HFF-Myc (cell line): ENCODE measurements around the gene STOML2.

Experiments used
- DNase-seq: peaks from one replicate; pipeline ENCODE4 v3.0.0-alpha.2; 2011; ENCODE audit warnings: low read depth; ENCODE audit errors: extremely low read depth
- H3K4me3 ChIP-seq: replicated peaks from 2 replicates; pipeline ENCODE4 v1.5.1; 2011; ENCODE audit warnings: low read depth, mild to moderate bottlenecking, control low read depth, low read length
- TF ChIP-seq, protein P1 (sequence below): IDR thresholded peaks from 2 replicates; pipeline ENCODE4 v1.5.1; 2012; ENCODE audit warnings: mild to moderate bottlenecking, low read depth, low read length, control low read depth; ENCODE audit errors: missing control alignments

Gene STOML2

DNA sequence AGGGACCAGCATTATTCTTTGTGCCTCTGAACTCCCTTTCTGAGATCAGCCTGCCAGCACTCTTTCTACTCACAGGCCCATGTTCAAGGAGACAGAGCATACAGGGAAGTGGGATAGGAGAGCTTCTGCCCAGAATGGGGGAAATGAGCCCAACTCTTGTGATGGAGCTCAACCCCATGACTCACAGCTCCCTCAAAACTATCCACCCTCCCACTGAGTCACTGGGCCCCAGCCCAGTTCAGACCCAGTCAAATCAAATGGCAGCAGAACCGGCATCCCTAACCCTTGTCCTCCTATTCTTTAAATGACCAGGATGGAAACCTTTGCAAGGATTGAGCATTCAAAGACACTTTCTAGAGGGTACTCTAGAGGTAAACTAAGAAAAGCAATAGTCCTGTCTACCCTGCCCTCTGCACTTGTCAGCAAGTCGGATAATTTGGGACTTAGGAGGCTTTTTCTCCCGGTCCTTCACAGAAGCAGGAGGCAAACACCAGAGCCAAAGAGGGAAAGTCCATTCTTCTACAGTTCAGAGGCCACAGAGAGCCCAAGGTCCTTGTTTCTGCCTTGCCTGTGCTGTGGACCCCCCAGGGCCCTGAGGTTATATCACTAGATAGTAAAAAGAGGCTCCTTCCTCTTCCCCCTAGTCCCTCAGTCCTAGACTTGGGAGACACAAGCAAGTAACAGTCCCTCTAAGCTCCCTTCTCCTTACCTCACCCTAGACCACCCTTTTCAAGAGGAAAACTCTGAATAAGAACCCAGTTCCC, 9.5 kb upstream of the STOML2 start:
- no peak for DNase-seq
- H3K4me3 ChIP-seq, result no peak overlapping the region; the same call in 1 of the 2 replicates
- TF ChIP-seq, protein P1, sequence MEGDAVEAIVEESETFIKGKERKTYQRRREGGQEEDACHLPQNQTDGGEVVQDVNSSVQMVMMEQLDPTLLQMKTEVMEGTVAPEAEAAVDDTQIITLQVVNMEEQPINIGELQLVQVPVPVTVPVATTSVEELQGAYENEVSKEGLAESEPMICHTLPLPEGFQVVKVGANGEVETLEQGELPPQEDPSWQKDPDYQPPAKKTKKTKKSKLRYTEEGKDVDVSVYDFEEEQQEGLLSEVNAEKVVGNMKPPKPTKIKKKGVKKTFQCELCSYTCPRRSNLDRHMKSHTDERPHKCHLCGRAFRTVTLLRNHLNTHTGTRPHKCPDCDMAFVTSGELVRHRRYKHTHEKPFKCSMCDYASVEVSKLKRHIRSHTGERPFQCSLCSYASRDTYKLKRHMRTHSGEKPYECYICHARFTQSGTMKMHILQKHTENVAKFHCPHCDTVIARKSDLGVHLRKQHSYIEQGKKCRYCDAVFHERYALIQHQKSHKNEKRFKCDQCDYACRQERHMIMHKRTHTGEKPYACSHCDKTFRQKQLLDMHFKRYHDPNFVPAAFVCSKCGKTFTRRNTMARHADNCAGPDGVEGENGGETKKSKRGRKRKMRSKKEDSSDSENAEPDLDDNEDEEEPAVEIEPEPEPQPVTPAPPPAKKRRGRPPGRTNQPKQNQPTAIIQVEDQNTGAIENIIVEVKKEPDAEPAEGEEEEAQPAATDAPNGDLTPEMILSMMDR, result no peak

DNA sequence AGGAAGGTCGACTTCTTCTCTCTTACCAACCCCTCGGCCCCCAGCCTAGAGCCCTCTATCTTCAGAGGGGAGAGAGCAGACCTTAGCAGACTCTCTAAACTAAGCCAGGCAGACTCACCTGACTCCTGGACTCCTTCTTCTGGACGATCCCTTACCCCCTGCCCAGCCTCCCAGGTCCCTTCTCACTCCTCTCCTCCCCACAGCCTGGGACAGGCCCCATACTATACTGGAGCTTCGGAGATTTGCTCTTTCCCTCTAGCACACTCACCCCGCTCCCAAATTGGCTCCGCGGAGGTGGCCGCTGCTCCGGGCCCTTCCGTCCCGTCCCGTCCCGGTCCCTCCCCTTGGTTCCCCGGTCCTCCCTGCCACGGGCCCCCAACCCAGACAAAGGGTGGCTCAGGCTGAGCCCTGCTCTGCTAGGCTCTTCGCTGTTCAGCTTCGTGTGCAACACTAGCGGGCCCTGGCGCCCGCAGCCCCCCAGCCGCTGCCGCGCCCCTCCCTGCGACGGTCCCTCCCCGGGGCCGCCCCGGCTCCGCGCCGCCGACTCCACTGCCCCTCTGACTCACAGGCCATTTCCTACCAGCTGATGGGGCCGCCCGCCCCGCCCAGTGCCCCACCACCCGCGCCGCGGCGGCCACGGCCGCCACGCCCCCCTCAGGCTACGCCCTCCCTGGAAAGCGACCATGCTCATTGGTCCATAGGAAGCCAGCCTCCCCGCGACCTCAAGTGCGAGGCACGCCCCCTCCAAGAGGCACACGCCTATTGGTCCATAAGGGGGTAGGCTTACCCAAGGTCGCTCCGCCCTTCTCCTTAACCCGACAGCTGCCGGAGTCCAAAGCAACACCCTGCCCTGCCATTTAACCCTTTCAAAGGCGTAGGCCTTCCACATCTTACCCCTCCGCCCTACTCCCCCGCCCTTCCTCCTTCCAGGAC, 8.3 kb upstream of the STOML2 start:
- TF ChIP-seq, protein P1, result no peak
- peak; percentile 97 for DNase-seq
- peak overlapping the region; percentile 61 for H3K4me3 ChIP-seq

DNA sequence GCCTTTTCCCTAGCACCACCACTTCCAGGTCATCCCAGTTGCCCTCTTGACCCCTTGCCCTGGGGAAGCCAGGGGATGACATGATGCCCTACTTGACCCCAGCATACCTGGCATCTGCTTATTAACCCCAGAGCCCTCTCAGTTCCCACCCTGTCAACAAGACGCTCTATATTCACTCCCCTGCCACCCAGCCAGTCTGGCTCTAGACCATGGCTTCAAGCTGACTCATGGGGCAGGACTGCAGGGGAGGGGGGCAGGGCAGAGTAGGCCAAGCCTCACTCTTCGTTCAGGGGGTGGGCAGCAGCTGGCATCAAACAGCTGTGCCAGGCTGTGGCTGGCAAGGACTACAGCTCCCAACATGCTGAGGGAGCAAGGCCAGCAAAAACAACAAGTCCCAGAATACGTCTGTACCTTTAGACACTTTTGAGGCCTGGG, 7.4 kb upstream of the STOML2 start:
- DNase-seq, result no peak
- peak overlapping the region; percentile 61 for H3K4me3 ChIP-seq
- TF ChIP-seq, protein P1, result no peak

DNA sequence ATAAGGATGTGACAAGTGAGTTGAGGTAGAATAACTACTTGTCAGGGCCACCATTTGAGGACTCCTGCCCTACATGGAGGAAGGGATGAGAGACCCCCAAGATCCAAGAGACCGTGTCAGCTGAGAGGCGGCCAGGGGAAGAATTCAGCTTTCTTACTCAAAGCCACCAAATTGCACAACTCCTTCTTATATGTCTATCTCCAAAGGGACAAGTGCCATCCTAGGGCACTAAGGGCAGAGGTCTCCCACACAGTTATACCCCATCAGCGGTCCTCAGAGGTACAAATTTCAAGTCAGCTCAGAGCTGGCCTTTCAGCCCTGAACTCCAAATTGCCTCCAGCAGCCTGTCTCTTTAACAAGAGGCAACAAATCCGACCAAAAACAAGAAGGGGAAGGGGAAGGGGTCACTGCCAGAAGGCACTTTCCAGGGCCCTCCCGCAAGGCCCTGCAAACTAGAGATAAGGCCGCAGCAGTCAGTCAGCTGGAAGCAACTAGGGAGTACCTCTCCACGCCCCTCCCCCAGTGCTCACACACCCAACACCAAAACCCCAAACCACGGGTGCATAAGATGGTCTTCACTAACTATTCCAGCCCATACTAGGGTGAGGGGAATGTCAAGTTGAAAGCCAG, 6.1 kb upstream of the STOML2 start:
- DNase-seq, result no peak
- no peak overlapping the region for H3K4me3 ChIP-seq
- TF ChIP-seq, protein P1, result no peak

DNA sequence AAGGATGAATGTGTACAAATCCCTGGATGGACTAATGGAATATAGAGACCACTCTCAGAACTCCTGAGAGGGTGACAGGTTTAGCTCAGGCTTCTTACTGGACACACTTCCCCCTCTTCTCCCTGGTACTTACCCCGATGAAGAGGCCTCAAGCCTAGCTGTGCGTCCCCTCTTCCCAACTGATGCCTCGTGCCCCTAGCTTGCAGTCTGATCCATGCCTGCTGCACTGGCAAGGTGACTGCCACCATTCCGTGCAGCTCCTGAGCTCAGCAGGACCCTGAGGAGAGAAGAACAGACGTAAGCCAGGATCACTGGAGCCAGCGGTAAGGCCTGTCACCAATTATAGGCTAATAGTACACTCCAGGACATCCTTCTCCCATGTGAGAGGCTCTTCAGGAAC, 5.5 kb upstream of the STOML2 start:
- TF ChIP-seq, protein P1, result no peak
- H3K4me3 ChIP-seq, result no peak overlapping the region
- DNase-seq, result no peak

DNA sequence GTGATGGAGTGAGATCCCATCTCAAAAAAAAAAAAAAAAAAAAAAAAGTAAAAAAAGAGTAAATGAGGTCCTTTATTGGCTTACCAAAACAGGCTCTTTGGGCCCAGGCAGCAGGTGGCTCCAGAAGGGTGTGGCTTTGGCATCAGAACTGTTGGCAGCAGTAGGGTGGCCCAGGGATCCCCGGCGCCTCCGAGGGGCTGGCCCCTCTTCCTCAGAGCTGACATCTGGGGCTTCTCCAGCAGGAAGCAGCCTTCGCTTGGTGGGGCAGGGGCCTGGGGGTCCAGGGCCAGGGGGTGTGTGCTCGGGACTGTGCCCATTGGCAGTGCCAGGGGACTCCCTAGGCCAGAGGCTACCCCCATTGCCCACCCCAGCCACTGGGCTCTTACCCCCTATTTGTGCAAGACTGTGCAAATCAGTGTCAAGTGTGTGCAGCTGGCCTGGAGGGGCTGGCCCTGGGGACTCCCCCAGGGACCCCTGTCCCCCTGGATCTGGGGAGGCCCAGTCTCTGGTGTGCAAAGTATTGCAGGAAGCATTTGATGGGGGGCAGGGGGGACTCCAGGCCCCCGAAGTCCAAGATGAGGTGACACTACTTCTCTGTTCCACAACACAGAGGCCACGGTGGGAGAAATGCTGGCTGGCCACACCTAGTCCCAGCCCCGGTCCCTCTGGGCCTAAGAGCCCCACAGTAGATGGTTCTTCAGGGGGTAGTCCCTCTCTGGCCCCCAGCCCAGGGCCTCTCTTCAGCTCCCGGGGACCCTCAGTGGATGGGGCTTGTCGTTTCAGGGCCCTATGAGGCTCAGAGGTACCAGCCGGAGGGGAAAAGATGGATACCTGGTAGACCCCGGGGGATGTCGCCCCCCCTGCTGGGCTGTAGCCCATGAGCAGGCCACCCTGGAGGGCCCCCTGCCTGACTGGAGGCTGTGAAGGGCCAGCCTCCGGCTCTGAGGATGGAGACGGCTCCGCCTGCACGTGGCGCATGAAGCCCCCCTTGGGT, 4.7 kb upstream of the STOML2 start:
- no peak overlapping the region for H3K4me3 ChIP-seq
- TF ChIP-seq, protein P1, result no peak
- no peak for DNase-seq
